Psoas muscle (tissue), 8 donors: ENCODE data around the gene PTPN2. TPM values are rescaled to one million over a fixed set of nuclear protein-coding genes. Genes with fewer than 3 reads are reported as not detected.
"Not testable (repeated sequence)": the region's sequence is repeated elsewhere in the genome, so short reads cannot be mapped to it uniquely, and the experiment has no call there.

Source experiments
- ATAC-seq, 4 donors: fragments of 200-7000 bp; cut with Tn5 transposase; one replicate each; pipeline ENCODE4 v1.9.1; 2020; ENCODE audit warnings: moderate library complexity in 3 of 4, mild to moderate bottlenecking in 2 of 4
- DNase-seq, 2 donors: peaks; one replicate each; pipeline ENCODE4 v3.0.0-alpha.2; 2020
- H3K27ac ChIP-seq: fragments of 200-600 bp; one replicate; pipeline ENCODE4 v1.8.0; 2022
- H3K27me3 ChIP-seq, 3 donors: fragments of 200-600 bp in 1 of 3; one replicate each; pipeline versions ENCODE4 v1.6.1 to v1.8.0; 2013 to 2022; ENCODE audit warnings: low read length in 2 of 3, mild to moderate bottlenecking in 2 of 3, moderate library complexity in 1 of 3; ENCODE audit not compliant: insufficient read depth in 3 of 3
- H3K36me3 ChIP-seq, 2 donors: fragments of 200-600 bp in 1 of 2; one replicate each; pipeline versions ENCODE4 v1.6.1 to v1.8.0; 2013 to 2022; ENCODE audit warnings: low read depth in 1 of 2, mild to moderate bottlenecking in 1 of 2, moderate library complexity in 1 of 2; ENCODE audit not compliant: insufficient read depth in 1 of 2
- H3K4me1 ChIP-seq: fragments of 200-600 bp; one replicate; pipeline ENCODE4 v1.8.0; 2022
- H3K4me3 ChIP-seq: fragments of 200-600 bp; one replicate; pipeline ENCODE4 v1.8.0; 2022; ENCODE audit warnings: mild to moderate bottlenecking
- H3K9me3 ChIP-seq: fragments of 200-600 bp; one replicate; pipeline ENCODE4 v1.8.0; 2022
- CTCF ChIP-seq: fragments of 200-600 bp; IDR thresholded peaks from one replicate; pipeline ENCODE4 v1.8.0; 2022; ENCODE audit warnings: antibody characterized with exemption
- WGBS, 3 donors: extraction: QIAGEN DNeasy Blood & Tissue Kit; methylation state at CpG; one replicate each; pipeline versions ENCODE4 v1.1.6 to v1.1.7; 2013; 5-methylcytosine and 5-hydroxymethylcytosine counted together
- intact Hi-C, 2 donors: fragments of 100-400 bp; cut with DNase I; formaldehyde crosslinking; loops; one replicate each; pipeline versions ENCODE4 v1.11.0 to v1.14.2; 2022
- polyA plus RNA-seq, 3 donors: library from polyadenylated mRNA; stranded (reverse); fragments of 200-250 nt; gene quantifications; one replicate each; pipeline ENCODE4 v1.2.3, GENCODE V29; 2013
- total RNA-seq, 4 donors: library from RNA; stranded (reverse); fragmentation: NEBNext Ultra II Directional in 2 of 4; extraction: Animal tissue kit (Norgen Biotek cat#: 25700) in 2 of 4; gene quantifications; one replicate each; pipeline versions ENCODE4 v1.2.1 to v1.2.4, GENCODE V29; 2021 to 2023
- donor health status: healthy with polysubstance abuse.
- donor health status: DM: no; HTN: no; CAD: no; lungs with moderate emphysema.
- donor health status: Bipolar disorder and iron deficiency.
- donor health status: healthy.
- donor health status: DM: yes; HTN: yes; CAD: no.
- donor health status: DM: no; HTN: no; CAD: no.
- donor health status: DM: no; HTN: no; CAD: no.
- donor health status: DM: yes; HTN: yes; CAD: no.

The PTPN2 gene
- total and polyA plus RNA-seq, 7 donors: 8.4 to 27.0 (median 14.0) TPM

DNA sequence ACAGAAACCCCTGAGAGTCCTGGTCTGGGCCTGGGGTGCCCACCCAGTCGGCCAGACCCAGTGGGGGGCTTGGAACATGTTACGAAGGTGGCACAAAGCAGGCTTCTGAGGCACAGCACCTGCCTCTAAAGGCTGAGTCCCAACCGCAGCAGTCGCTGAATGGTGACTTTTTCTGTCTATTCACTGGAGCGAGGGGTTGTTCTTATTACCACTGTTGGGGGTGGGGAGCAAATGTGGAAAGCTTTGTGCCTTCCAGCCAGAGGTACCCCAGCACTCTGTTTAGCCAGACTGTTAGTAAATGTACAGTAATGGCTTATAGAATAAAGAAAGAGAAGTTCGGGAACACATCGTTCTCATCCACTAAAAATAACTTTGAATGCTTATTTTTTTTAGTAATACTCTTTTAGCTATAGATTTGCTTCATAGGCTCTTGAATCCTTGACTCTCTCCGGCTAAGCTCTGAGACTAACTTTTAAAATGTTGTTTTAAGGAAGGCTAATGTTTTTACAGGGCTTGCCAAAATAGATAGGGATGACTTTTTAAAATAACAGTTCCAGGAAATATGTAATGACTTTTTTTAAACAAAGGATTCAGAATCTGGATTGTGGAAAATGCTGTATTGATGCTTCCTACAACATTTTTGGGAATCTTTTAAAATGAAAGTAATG lies 23.4 kb upstream of the PTPN2 start:
- ATAC-seq (no peak), DNase-seq (no peak)
- 46 to 54% (median 50%) methylated on average over 8 of the region's 8 CpGs for WGBS, 3 donors
- no peaks in the 10 kb centered on the region for H3K9me3 ChIP-seq
- H3K4me1 ChIP-seq: no peaks in the 10 kb centered on the region
- intact Hi-C loops: no loop called here
- no peak for TF ChIP-seq CTCF
- no peak overlapping the region for H3K4me3 ChIP-seq
- H3K36me3 ChIP-seq: no peaks in the 10 kb centered on the region
- H3K27me3 ChIP-seq: peaks cover 0 to 33% (median 4%) of the 10 kb centered on the region in 3 donors
- no peak overlapping the region for H3K27ac ChIP-seq

DNA sequence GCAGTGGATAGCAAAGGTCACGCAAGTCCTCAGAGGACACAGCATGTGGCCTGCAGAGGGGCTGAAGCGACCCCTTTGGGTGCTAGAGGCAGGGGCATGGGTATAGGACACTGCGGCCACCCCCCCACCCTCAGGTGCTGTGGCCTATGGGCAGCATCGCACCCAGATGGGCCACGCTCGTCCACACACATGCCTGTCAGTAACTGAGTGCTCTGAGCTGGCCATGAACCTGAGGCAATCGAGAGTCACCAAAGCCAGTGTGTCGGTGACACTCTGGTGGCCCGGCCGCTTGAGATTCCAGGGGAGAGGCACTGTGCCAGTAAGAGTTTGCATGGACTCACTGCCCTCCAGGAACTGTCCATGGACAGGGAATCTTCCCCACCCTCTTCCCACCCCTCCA lies 22.7 kb upstream of the PTPN2 start:
- ATAC-seq (peak in 1 of 4 donors; percentile 14), DNase-seq (no peak)
- Histone ChIP-seq H3K4me3 (no peak overlapping the region), H3K9me3 (no peaks in the 10 kb centered on the region), H3K27ac (no peak overlapping the region), H3K4me1 (no peaks in the 10 kb centered on the region), H3K27me3 (peaks cover 0 to 28% (median 4%) of the 10 kb centered on the region in 3 donors), H3K36me3 (no peaks in the 10 kb centered on the region)
- WGBS, 3 donors: 82 to 87% (median 86%) methylated on average over 9 to 10 of the region's 10 CpGs
- intact Hi-C loops: no loop called here
- no peak for TF ChIP-seq CTCF

GRCh38 chr18:12906119-12906518 lies 22.1 kb upstream of the PTPN2 start:
- no peaks in the 10 kb centered on the region for H3K4me1 ChIP-seq
- intact Hi-C loops: no loop called here
- H3K27me3 ChIP-seq: peaks cover 0 to 21% (median 0%) of the 10 kb centered on the region in 3 donors
- TF ChIP-seq CTCF: no peak
- no peak overlapping the region for H3K4me3 ChIP-seq
- 78 to 87% (median 80%) methylated on average over 4 of the region's 4 CpGs for WGBS, 3 donors
- no peaks in the 10 kb centered on the region for H3K36me3 ChIP-seq
- ATAC-seq (no peak), DNase-seq (no peak)
- no peak overlapping the region for H3K27ac ChIP-seq
- H3K9me3 ChIP-seq: no peaks in the 10 kb centered on the region

DNA sequence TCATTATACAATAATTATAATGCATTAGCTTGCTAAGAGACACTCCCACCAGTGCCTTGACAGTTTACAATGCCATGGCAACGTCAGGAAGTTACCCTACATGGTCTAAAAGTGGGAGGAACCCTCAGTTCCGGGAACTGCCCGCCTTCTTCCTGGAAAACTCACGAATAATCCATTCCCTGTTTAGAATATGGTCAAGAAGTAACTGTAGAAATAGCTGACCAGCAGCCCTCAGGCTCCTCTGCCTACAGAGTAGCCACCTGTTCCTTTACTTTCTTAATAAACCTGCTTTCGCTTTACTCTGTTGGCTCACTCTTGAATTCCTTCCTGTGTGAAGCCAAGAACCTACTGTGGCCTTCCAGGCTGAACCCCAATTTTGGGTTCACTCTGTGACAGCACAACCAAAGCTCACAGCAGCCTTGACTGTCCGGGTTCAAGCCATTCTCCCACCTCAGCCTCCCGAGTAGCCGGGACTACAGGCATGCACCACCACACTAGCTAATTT lies 20.0 kb upstream of the PTPN2 start:
- Histone ChIP-seq H3K27me3 (peaks cover 0 to 14% (median 0%) of the 10 kb centered on the region in 3 donors), H3K9me3 (no peaks in the 10 kb centered on the region), H3K27ac (no peak overlapping the region), H3K4me1 (no peaks in the 10 kb centered on the region), H3K4me3 (no peak overlapping the region), H3K36me3 (no peaks in the 10 kb centered on the region)
- no peak for TF ChIP-seq CTCF
- WGBS, 3 donors: 59 to 60% (median 59%) methylated on average over 8 of the region's 8 CpGs
- DNase-seq: peak in 1 of 2 donors; percentile 21
- ATAC-seq: no peak
- intact Hi-C loops: no loop called here

- H3K27ac ChIP-seq, ATAC-seq, H3K36me3 ChIP-seq, intact Hi-C loops, H3K4me1 ChIP-seq, H3K4me3 ChIP-seq, DNase-seq, H3K9me3 ChIP-seq, H3K27me3 ChIP-seq: not testable (repeated sequence)
- 93 to 96% (median 95%) methylated on average over 12 of the region's 12 CpGs for WGBS, 3 donors
Observed at GRCh38 chr18:12901208-12901607, 17.2 kb upstream of the PTPN2 start.

DNA sequence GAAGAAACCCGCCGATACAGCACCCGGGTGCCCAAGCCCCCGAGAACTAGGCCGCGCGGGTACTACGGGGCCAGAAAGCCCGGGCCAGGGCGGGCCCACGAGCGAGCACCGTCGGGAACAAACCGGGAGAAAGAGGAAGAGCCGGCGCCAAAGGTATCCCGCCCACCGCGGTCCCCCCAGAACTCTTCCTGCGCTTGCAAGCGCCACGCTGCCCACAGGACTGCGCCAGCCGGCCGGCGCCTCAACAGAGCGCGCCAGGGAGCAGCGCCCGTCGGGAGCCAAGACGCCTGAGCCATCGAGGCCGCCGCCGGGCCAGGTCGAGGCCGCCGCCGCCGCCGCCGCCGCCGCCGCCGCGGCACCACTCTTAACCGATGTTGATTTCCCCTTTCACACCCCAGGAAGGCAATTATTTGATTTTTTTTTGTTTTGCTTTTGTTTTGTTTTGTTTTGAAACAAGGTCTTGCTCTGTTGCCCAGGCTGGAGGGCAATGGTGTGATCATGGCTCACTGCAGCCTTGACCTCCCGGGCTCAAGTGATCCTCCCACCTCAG lies 12.8 kb upstream of the PTPN2 start:
- not testable (repeated sequence) for H3K27ac ChIP-seq, H3K4me1 ChIP-seq, ATAC-seq, H3K9me3 ChIP-seq, DNase-seq, H3K36me3 ChIP-seq
- intact Hi-C loops: loop anchor here in 1 of 2 donors (5.0 to 10.0 kb wide), 2 partner anchors 40 to 152 kb away; no protein-coding TSS in a partner anchor
- Histone ChIP-seq H3K27me3 (peaks cover 0 to 30% (median 1%) of the 10 kb centered on the region in 3 donors), H3K4me3 (peak overlapping the region; percentile 44)
- WGBS, 3 donors: 5 to 21% (median 12%) methylated on average over 23 to 44 of the region's 51 CpGs
